ENCODE results near the gene DENND6B.

DNA sequence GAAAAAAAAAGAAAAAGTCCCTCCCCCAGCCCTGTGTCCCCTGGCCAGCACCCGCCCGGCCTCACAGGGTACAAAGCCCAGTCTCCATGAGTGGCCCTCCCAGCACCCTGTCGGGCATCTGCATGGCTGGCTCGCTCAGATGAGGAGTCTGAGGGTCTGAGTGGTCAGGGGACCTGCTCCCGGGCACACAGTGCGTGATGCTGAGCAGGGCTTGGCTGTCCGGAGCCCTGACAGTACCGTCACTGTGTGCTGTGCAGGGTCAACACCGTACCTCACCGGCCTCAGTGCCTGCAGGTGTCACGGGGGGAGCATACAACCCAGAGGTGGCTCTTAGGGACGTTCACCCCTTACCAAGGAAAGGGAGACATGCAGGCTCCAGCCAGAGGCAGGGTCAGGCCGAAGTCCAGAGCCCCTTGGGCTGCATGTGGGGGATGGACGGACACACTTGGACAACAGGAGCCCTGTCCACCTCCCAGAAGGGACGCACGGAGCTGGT is 15.8 kb downstream of the DENND6B start:
- TF ChIP-seq, protein P1, sequence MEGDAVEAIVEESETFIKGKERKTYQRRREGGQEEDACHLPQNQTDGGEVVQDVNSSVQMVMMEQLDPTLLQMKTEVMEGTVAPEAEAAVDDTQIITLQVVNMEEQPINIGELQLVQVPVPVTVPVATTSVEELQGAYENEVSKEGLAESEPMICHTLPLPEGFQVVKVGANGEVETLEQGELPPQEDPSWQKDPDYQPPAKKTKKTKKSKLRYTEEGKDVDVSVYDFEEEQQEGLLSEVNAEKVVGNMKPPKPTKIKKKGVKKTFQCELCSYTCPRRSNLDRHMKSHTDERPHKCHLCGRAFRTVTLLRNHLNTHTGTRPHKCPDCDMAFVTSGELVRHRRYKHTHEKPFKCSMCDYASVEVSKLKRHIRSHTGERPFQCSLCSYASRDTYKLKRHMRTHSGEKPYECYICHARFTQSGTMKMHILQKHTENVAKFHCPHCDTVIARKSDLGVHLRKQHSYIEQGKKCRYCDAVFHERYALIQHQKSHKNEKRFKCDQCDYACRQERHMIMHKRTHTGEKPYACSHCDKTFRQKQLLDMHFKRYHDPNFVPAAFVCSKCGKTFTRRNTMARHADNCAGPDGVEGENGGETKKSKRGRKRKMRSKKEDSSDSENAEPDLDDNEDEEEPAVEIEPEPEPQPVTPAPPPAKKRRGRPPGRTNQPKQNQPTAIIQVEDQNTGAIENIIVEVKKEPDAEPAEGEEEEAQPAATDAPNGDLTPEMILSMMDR (IDR thresholded peaks at IDR 0.05), result no peak
- no peak for TF ChIP-seq POLR2A (IDR thresholded peaks at IDR 0.05)
- TF ChIP-seq POLR2AphosphoS5 (IDR thresholded peaks at IDR 0.05), result no peak
